Measurements from ENCODE around the gene LPP. TPM values are rescaled to one million over a fixed set of nuclear protein-coding genes. Genes with fewer than 3 reads are reported as not detected.

LPP gene
- total RNA-seq, 1 donor from 2014 or later, result 97.4 TPM

GRCh38 chr3:188524052-188524451 is 370.1 kb downstream of the LPP start:
- Histone ChIP-seq H3K9me3 (replicated peaks) (no peaks in the 10 kb centered on the region), H3K27ac (replicated peaks) (no peak overlapping the region), H3K4me3 (no peak overlapping the region), H3K4me1 (peaks cover 19% of the 10 kb centered on the region), H3K36me3 (peaks cover 10% of the 10 kb centered on the region), H3K27me3 (ENCODE audit: low read depth) (no peaks in the 10 kb centered on the region)
- intact Hi-C loops (cut with micrococcal nuclease), result no loop called here
- no peak for DNase-seq
- TF ChIP-seq CTCF (IDR thresholded peaks at IDR 0.05; ENCODE audit: borderline replicate concordance), result no peak

- TF ChIP-seq CTCF (IDR thresholded peaks at IDR 0.05; ENCODE audit: borderline replicate concordance), result no peak
- intact Hi-C loops (cut with micrococcal nuclease), result no loop called here
- peaks cover 10% of the 10 kb centered on the region for H3K36me3 ChIP-seq
- peaks cover 5% of the 10 kb centered on the region for H3K4me1 ChIP-seq
- H3K27ac ChIP-seq (replicated peaks), result no peak overlapping the region
- no peaks in the 10 kb centered on the region for H3K9me3 ChIP-seq (replicated peaks)
- DNase-seq, result no peak
- H3K4me3 ChIP-seq, result no peak overlapping the region
- H3K27me3 ChIP-seq (ENCODE audit: low read depth), result no peaks in the 10 kb centered on the region
These were observed 372.1 kb downstream of the LPP start for GRCh38 chr3:188526057-188526456.

GRCh38 chr3:188527389-188527788 is 373.4 kb downstream of the LPP start:
- Histone ChIP-seq H3K27ac (replicated peaks) (no peak overlapping the region), H3K9me3 (replicated peaks) (no peaks in the 10 kb centered on the region), H3K4me1 (peaks cover under 1% of the 10 kb centered on the region), H3K4me3 (no peak overlapping the region), H3K27me3 (ENCODE audit: low read depth) (no peaks in the 10 kb centered on the region), H3K36me3 (peaks cover 10% of the 10 kb centered on the region)
- TF ChIP-seq CTCF (IDR thresholded peaks at IDR 0.05; ENCODE audit: borderline replicate concordance), result no peak
- no peak for DNase-seq
- intact Hi-C loops (cut with micrococcal nuclease), result no loop called here

GRCh38 chr3:188528396-188528795 is 374.4 kb downstream of the LPP start:
- intact Hi-C loops (cut with micrococcal nuclease), result no loop called here

GRCh38 chr3:188529228-188529627 is 375.3 kb downstream of the LPP start:
- intact Hi-C loops (cut with micrococcal nuclease), result no loop called here
- peaks cover 10% of the 10 kb centered on the region for H3K36me3 ChIP-seq
- H3K27ac ChIP-seq (replicated peaks), result no peak overlapping the region
- H3K4me1 ChIP-seq, result peaks cover 18% of the 10 kb centered on the region
- no peaks in the 10 kb centered on the region for H3K27me3 ChIP-seq (ENCODE audit: low read depth)
- no peaks in the 10 kb centered on the region for H3K9me3 ChIP-seq (replicated peaks)
- H3K4me3 ChIP-seq, result no peak overlapping the region
- DNase-seq, result no peak
- no peak for TF ChIP-seq CTCF (IDR thresholded peaks at IDR 0.05; ENCODE audit: borderline replicate concordance)

More at GRCh38 chr3:188528396-188528795, 374.4 kb downstream of the LPP start:
- no peak overlapping the region for H3K27ac ChIP-seq (replicated peaks)
- peaks cover 10% of the 10 kb centered on the region for H3K36me3 ChIP-seq
- H3K27me3 ChIP-seq (ENCODE audit: low read depth), result no peaks in the 10 kb centered on the region
- DNase-seq, result no peak
- no peaks in the 10 kb centered on the region for H3K9me3 ChIP-seq (replicated peaks)
- peaks cover 10% of the 10 kb centered on the region for H3K4me1 ChIP-seq
- TF ChIP-seq CTCF (IDR thresholded peaks at IDR 0.05; ENCODE audit: borderline replicate concordance), result no peak
- H3K4me3 ChIP-seq, result no peak overlapping the region

GRCh38 chr3:188530226-188530625 is 376.3 kb downstream of the LPP start:
- no peak for DNase-seq
- Histone ChIP-seq H3K27ac (replicated peaks) (no peak overlapping the region), H3K9me3 (replicated peaks) (no peaks in the 10 kb centered on the region), H3K4me1 (peaks cover 19% of the 10 kb centered on the region), H3K4me3 (no peak overlapping the region), H3K36me3 (peaks cover 3% of the 10 kb centered on the region), H3K27me3 (ENCODE audit: low read depth) (no peaks in the 10 kb centered on the region)
- no peak for TF ChIP-seq CTCF (IDR thresholded peaks at IDR 0.05; ENCODE audit: borderline replicate concordance)
- intact Hi-C loops (cut with micrococcal nuclease), result no loop called here
